RWPE1 (cell line): ENCODE measurements around the gene MAPK8IP3.
"Not testable (repeated sequence)": the region's sequence is repeated elsewhere in the genome, so short reads cannot be mapped to it uniquely, and the experiment has no call there.

ENCODE experiments used
- CTCF ChIA-PET: fragments of 350-600 bp; sonication (Branson Sonifier 250); formaldehyde crosslinking; extraction: SDS; loops from one replicate; lab custom pipeline; 2021; lab: Yijun Ruan, JAX
- POLR2A ChIA-PET: fragments of 400-600 bp; formaldehyde crosslinking; extraction: SDS; loops from one replicate; lab custom pipeline; 2020; ENCODE audit warnings: antibody characterized with exemption; ENCODE audit not compliant: low non-redundant PET; lab: Yijun Ruan, JAX
- DNase-seq: peaks from one replicate; pipeline ENCODE4 v3.0.0; 2012; ENCODE audit warnings: low spot score
- H3K27ac ChIP-seq: fragments of 450-650 bp; 2 replicates; pipeline ENCODE4 v1.5.1; 2017
- TF ChIP-seq, protein P1 (sequence below): fragments of 450-650 bp; conservative IDR thresholded peaks from 2 replicates; pipeline ENCODE4 v1.5.1; 2017; ENCODE audit warnings: low read depth, mild to moderate bottlenecking

Gene MAPK8IP3

GRCh38 chr16:1732071-1732470 lies 26.1 kb downstream of the MAPK8IP3 start:
- H3K27ac ChIP-seq = peak overlapping the region; percentile 25
- POLR2A ChIA-PET = interaction anchor here (1.0 kb wide), 1 partner anchor 12 kb away, joined by 3 read pairs; no protein-coding TSS in a partner anchor
- no peak for DNase-seq
- CTCF ChIA-PET = interaction anchor here (0.5 kb wide), 1 partner anchor 133 kb away, joined by 3 read pairs; no protein-coding TSS in a partner anchor
- TF ChIP-seq, protein P1, sequence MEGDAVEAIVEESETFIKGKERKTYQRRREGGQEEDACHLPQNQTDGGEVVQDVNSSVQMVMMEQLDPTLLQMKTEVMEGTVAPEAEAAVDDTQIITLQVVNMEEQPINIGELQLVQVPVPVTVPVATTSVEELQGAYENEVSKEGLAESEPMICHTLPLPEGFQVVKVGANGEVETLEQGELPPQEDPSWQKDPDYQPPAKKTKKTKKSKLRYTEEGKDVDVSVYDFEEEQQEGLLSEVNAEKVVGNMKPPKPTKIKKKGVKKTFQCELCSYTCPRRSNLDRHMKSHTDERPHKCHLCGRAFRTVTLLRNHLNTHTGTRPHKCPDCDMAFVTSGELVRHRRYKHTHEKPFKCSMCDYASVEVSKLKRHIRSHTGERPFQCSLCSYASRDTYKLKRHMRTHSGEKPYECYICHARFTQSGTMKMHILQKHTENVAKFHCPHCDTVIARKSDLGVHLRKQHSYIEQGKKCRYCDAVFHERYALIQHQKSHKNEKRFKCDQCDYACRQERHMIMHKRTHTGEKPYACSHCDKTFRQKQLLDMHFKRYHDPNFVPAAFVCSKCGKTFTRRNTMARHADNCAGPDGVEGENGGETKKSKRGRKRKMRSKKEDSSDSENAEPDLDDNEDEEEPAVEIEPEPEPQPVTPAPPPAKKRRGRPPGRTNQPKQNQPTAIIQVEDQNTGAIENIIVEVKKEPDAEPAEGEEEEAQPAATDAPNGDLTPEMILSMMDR = no peak

DNA sequence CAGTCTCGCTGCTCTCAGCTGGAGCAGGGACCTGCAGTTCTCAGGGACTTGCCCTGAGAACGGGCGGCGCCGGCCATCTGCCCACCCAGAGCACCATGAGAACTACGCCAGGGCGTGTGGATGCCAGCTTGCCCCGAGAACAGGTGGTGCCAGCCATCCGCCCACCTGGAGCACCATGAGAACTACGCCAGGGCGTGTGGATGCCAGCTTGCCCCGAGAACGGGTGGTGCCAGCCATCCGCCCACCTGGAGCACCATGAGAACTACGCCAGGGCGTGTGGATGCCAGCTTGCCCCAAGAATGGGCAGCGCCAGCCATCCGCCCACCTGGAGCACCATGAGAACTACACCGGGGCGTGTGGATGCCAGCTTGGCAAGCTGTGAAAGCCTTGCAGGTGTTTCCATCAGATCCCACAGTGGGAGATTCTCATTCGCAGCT lies 26.6 kb downstream of the MAPK8IP3 start:
- CTCF ChIA-PET = interaction anchor here (0.5 kb wide), 1 partner anchor 132 kb away, joined by 3 read pairs; no protein-coding TSS in a partner anchor
- POLR2A ChIA-PET = interaction anchor here (1.0 kb wide), 1 partner anchor 11 kb away, joined by 3 read pairs; no protein-coding TSS in a partner anchor
- H3K27ac ChIP-seq = not testable (repeated sequence)

GRCh38 chr16:1734123-1734522 lies 28.1 kb downstream of the MAPK8IP3 start:
- POLR2A ChIA-PET = no interaction called here
- TF ChIP-seq, protein P1 = no peak

More for the DNA sequence above, 26.6 kb downstream of the MAPK8IP3 start:
- not testable (repeated sequence) for DNase-seq

GRCh38 chr16:1734816-1735215 lies 28.8 kb downstream of the MAPK8IP3 start:
- ChIA-PET POLR2A (no interaction called here), CTCF (no interaction called here)
- TF ChIP-seq, protein P1 = no peak
- DNase-seq = no peak
- H3K27ac ChIP-seq = peak overlapping the region; percentile 25; the same call in 1 of the 2 replicates

More at GRCh38 chr16:1734123-1734522, 28.1 kb downstream of the MAPK8IP3 start:
- no peak for DNase-seq
- H3K27ac ChIP-seq = no peak overlapping the region; the same call in 1 of the 2 replicates
- CTCF ChIA-PET = no interaction called here

GRCh38 chr16:1740234-1740633 lies 34.2 kb downstream of the MAPK8IP3 start:
- POLR2A ChIA-PET = no interaction called here
- CTCF ChIA-PET = interaction anchor here (0.6 kb wide), 1 partner anchor 23 kb away, joined by 6 read pairs; no protein-coding TSS in a partner anchor
- TF ChIP-seq, protein P1 = no peak

GRCh38 chr16:1740781-1741490 lies 34.9 kb downstream of the MAPK8IP3 start:
- no peak overlapping the region for H3K27ac ChIP-seq
- CTCF ChIA-PET = no interaction called here
- no peak for DNase-seq
- TF ChIP-seq, protein P1 = no peak
- POLR2A ChIA-PET = no interaction called here

More at GRCh38 chr16:1740234-1740633, 34.2 kb downstream of the MAPK8IP3 start:
- no peak for DNase-seq
- no peak overlapping the region for H3K27ac ChIP-seq

GRCh38 chr16:1741553-1742165 lies 35.7 kb downstream of the MAPK8IP3 start:
- POLR2A ChIA-PET = no interaction called here
- H3K27ac ChIP-seq = no peak overlapping the region
- no peak for DNase-seq
- TF ChIP-seq, protein P1 = no peak
- CTCF ChIA-PET = no interaction called here
